Limb (tissue), 2 donors: ENCODE data around the gene UNC79.

ENCODE experiments used
- DNase-seq, 2 donors: peaks; one replicate each; pipeline ENCODE4 v3.0.0-alpha.2; 2016; ENCODE audit errors: extremely low spot score in 2 of 2

Gene UNC79

GRCh38 chr14:93657875-93658274 lies 227.1 kb downstream of the UNC79 start:
- no peak for DNase-seq

DNA sequence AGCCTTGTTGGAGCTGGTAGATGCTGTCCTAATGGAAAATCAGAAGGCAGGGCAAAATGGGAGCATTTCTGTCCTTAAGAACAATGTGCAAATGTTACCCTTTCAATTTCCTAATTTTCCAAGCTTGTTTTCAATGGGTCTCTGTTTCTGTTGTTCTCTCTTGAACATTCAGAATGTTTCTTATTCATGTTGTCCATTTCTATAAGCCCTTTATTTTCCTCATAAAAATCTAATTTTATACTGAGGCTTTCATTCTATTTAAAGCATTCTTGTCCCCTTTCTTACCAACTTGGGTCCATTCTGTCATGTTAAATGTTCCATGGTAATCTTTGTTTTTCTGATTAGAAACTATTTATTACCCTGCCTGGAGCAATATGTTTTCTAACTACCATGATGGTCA lies 232.6 kb downstream of the UNC79 start:
- no peak for DNase-seq

DNA sequence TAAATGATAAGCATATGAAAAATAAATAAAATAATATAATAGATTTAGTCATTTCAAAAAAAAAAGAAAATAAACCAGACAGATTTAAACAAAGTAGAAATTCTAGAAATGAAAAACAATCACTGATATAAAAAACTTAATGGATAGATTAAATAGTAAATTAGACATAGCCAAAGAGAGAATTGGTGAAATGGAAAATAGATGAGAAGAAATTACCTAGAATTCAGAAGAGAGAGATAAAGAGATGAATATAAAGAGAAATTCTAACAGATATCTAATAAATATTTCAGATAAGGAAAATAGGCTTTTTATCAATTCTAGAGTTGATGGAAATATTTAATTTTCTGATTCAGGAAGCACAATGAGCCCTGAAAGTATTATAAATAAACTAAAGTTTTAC lies 234.4 kb downstream of the UNC79 start:
- no peak for DNase-seq

DNA sequence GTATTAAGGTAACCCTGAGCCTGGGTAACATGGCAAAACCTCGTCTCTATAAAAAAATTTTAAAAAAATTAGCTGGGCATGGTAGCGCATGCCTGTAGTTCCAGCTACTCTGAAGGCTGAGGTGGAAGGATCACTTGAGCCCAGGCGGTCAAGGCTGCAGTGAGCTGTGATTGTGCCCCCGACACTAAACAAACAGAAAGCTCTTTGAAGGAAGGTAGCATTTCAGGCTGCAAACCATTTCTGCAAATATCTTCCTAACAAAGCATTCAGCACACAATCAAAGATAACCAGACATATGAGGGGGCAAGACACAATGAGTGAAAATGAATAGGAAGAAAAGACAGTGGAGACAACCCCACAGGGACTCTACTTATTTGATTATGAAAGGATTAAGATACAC lies 238.9 kb downstream of the UNC79 start:
- DNase-seq = no peak

- DNase-seq = no peak
Observed at GRCh38 chr14:93674343-93674742, 243.6 kb downstream of the UNC79 start.

GRCh38 chr14:93675651-93676050 lies 244.9 kb downstream of the UNC79 start:
- DNase-seq = no peak

- no peak for DNase-seq
Observed at GRCh38 chr14:93676416-93676958, 245.7 kb downstream of the UNC79 start.

DNA sequence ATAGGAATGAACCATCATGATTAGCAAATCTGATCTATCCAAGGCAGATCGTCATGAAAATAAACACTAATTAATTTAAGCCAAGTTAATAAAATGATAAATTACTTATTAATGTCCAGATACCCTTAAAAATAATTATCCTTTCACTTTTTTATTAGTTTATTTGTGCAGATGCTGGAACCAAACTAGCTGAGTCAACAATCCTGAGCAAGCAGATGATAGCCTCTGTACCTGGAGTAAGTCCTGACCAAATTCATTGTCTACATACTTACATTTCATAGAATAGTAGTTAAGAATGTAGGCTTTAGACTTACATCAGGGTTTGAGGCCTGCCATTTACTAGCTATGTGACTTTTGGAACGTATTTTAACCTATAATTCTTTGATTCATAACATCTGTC lies 251.7 kb downstream of the UNC79 start:
- DNase-seq = no peak

- DNase-seq = peak; percentile 23 to 46
Observed at GRCh38 chr14:93683226-93683625, 252.5 kb downstream of the UNC79 start.

DNA sequence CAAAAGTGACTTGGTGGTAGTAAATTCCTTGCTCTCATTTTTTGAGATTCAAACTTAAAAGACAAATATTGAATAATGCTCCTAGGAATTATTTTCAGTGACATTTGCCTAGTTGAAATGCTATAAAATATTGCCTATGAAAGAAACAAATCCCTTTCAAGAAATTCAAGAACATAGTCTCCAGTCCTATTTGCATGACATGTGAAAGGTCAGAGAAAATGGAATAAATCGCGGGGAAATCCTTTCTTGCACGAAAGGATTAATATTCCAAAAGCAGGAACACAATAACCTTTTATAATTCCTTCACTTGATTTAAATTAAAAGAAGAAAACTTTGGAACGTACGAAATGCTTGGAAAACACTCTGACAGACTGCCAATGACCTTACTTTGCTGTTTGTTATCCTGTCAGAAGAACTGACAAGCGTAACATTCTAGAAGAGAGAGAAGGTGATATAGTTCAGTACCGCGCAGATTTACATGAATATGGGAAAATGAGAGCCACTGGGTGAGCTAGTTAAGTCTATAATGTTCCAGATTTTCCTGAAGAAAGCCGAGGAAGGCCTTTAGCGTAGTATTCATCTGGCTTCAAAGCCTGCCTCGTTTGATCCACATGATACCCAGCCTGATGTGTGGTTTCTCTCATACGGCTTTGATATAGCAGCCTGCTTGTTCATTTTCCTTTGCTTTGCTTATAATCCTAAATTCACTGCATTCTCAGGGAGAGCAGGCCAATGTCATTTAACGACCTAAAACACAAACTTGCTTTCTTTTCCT lies 254.6 kb downstream of the UNC79 start:
- DNase-seq = no peak

DNA sequence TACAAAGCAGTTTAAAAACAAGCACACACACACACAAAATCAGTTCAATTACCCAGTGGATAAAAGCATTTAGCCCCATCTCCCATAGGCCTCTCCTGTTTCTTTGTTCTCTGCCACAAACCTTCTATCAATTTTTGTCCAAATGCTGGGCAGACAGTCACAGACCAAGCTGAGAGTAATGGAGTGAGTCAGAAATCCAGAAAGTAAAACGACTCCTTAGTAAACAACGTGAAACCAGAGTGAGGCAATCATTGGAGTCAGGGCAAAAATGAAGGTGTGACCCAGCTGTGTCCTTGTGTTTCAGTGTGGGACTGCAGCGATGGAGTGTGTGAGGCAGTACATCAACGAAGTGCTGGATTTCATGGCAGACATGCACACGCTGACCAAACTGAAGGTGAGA lies 255.5 kb downstream of the UNC79 start:
- no peak for DNase-seq

DNA sequence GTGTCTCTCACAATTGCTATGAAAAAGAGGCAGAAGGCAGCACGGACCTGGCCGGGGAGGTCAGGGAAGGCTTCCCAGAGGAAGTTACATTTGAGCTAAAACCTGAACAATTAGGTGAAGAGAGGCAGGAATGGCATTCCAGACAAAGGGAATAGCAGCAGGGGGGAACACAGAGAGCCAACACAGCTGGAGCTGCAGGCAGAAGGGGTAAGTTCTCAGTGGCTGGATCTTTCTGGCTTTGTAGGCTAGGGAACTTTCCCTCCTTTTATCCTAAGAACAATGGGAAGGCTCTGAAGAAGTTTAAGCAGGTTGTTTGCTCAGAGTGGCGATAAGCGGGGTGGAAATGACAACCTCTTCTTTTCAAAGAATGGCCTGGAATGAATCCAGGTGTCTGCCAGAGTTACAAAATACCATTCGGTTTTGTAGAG lies 257.5 kb downstream of the UNC79 start:
- no peak for DNase-seq

- DNase-seq = no peak
Observed at GRCh38 chr14:93688820-93689219, 258.1 kb downstream of the UNC79 start.

DNA sequence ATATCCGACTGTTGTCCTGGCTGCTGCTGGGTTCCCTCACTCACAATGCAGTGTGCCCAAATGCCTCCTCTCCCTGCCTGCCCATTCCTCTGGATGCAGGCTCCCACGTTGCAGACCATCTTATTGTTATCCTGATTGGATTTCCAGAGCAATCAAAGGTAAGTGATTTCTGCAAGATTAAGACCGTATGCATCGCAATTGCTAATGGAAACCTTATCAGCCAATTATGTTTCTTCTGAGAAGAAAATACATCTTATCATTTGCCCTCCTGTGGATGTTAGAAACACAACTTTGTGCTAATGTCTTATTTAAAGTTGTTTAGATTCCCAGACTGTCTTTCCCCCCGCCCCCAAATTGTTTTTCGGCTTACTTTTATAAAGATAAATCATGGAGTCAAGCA lies 259.4 kb downstream of the UNC79 start:
- no peak for DNase-seq

GRCh38 chr14:93691042-93691780 lies 260.5 kb downstream of the UNC79 start:
- DNase-seq = no peak

DNA sequence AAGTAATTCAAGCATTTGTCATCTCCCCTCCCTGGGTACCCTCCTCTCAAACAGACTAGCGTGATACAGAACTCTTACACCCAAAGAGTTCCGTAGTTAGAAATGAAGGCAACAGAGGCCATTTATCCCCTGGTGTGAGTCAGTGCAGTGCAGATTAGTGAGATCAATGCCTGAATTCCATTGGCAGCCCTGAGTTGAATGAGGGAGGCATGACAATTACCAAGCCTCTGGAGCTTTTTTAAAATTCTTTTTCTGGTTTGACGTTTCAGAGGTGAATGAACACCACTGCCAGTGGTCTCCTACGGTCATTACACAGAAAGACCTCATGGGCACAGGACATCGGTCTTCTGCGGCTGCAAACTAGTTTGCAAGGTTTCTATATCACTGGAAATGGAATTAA lies 263.2 kb downstream of the UNC79 start:
- no peak for DNase-seq

GRCh38 chr14:93700928-93701327 lies 270.2 kb downstream of the UNC79 start:
- no peak for DNase-seq

GRCh38 chr14:93701562-93701961 lies 270.8 kb downstream of the UNC79 start:
- DNase-seq = no peak

DNA sequence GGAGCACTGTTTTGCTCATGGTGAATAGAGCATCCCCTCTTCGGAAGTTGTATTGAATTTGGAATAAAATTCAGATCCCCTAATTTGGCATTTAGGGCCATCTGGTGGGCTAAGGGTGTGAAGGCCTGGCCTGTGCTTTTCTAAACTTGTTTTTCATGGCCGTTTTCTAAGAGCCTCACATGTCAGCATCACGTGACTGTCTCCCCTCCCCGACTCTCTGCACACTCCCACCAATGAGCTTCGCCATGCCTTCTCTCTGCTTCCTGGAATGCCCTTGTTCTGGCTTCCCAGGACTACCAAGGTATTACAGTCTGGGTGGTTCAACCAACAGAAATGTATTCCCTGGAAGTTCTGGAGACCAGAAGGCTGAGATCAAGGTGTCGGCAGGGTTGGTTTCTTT lies 272.2 kb downstream of the UNC79 start:
- DNase-seq = no peak

DNA sequence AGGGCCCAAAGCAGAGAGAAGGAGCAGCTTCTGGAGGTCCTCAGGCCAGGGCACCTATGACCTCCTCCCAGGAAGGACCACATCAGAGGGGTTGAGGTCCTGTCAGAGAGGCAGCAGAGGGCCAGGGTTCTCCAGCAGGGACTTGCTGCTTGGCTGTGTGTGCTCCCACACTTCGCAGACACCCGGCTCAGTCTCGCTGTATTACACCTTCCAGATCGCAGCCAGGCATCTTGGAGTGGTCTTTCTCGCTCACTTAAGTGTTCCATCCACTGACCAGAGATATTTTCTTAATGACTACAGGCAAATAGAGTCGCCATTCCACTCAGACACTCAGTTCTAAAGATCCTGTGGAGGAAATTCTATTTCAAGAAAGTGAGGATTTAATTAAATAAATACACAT lies 273.2 kb downstream of the UNC79 start:
- no peak for DNase-seq

DNA sequence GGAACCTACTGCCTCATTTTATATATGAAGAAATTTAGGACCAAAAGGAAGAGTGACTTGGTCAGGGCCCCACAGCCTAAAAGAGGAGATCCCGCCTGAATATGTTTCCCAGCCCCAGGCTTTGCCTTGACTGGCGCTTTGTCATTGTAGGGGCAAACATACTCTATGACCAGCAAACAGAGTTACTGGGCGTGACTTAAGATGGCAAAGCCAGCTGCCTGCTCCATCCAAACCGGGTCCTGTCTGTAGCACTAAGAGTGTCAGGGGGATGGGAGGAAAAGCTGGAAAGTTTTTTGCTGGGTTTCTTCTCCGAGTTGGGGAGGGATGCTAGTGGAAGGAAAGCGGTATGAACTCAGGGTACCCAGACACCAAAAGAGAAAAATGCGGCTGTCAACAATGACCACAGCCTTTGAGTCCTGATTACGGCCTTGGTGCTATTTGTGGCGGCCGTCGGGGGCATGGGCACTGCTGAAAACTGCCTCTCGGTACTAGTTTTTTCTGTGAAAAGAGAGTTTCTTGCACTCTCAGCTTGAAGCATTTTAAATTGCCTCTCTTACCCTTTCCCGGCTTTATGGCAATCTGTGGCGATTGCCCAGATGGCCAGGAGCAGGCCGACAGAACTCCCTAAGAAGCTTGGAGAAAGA lies 274.9 kb downstream of the UNC79 start:
- no peak for DNase-seq

DNA sequence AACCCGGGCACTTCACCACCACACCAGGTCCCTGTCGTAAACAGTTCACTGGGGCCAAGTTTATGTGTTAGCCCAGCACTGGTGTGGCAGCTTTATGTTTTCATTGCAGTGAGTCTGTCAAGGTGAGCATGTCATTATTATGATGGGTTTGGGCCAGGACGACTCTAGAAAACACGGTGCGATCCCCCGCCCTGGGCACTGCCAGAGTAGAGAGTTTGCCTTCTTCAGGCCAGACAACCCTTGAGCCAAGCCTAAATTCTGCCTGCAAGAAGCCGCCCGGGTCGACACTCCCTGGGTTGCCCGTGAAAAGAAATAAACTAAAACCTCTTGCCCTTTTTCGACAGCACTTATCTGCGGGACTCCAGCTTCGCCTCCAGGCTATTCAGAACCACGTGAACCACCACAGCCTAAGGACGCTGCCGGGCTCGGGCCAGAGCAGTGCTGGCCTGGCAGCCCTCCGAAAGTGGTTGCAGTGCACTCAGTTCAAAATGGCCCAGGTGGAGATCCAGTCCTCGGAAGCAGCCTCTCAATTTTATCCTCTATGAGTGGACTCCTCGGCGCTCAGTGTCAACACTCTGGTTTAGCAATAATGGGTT lies 275.7 kb downstream of the UNC79 start:
- no peak for DNase-seq
